Activated CD4-positive, alpha-beta T cell treated with anti-CD3 and anti-CD28 coated beads, Interleukin-2, amount 10 ng/mL, durations not matched to agents 24 days and 14 days (primary cell): Measurements from ENCODE around the gene CAPN15. TPM values are rescaled to one million over a fixed set of nuclear protein-coding genes. Genes with fewer than 3 reads are reported as not detected.
"Not testable (repeated sequence)": the region's sequence is repeated elsewhere in the genome, so short reads cannot be mapped to it uniquely, and the experiment has no call there.

ENCODE experiments used
- DNase-seq: peaks from one replicate; pipeline ENCODE4 v3.0.0; 2022
- H3K27ac Mint-ChIP-seq: one replicate; pipeline ENCODE4 v1.8.0; 2022; ENCODE audit warnings: mild to moderate bottlenecking, mixed read lengths
- H3K27me3 Mint-ChIP-seq: one replicate; pipeline ENCODE4 v1.8.0; 2022; ENCODE audit warnings: mixed read lengths
- H3K36me3 Mint-ChIP-seq: one replicate; pipeline ENCODE4 v1.8.0; 2022; ENCODE audit warnings: low read depth, mild to moderate bottlenecking, mixed read lengths
- H3K4me1 Mint-ChIP-seq: one replicate; pipeline ENCODE4 v1.8.0; 2021; ENCODE audit warnings: mixed read lengths
- H3K4me3 Mint-ChIP-seq: one replicate; pipeline ENCODE4 v1.8.0; 2022; ENCODE audit warnings: mild to moderate bottlenecking, moderate library complexity, mixed read lengths
- H3K9me3 Mint-ChIP-seq: one replicate; pipeline ENCODE4 v1.8.0; 2021; ENCODE audit warnings: mixed read lengths
- intact Hi-C: fragments of 100-400 bp; cut with micrococcal nuclease; formaldehyde crosslinking; loops from one replicate; pipeline ENCODE4 v1.15.1; 2023
- total RNA-seq: library from RNA; stranded (reverse); gene quantifications from 2 replicates; pipeline ENCODE4 v1.2.3, GENCODE V29; 2022

CAPN15 gene
- total RNA-seq, result 121 and 124 TPM in 2 replicates

DNA sequence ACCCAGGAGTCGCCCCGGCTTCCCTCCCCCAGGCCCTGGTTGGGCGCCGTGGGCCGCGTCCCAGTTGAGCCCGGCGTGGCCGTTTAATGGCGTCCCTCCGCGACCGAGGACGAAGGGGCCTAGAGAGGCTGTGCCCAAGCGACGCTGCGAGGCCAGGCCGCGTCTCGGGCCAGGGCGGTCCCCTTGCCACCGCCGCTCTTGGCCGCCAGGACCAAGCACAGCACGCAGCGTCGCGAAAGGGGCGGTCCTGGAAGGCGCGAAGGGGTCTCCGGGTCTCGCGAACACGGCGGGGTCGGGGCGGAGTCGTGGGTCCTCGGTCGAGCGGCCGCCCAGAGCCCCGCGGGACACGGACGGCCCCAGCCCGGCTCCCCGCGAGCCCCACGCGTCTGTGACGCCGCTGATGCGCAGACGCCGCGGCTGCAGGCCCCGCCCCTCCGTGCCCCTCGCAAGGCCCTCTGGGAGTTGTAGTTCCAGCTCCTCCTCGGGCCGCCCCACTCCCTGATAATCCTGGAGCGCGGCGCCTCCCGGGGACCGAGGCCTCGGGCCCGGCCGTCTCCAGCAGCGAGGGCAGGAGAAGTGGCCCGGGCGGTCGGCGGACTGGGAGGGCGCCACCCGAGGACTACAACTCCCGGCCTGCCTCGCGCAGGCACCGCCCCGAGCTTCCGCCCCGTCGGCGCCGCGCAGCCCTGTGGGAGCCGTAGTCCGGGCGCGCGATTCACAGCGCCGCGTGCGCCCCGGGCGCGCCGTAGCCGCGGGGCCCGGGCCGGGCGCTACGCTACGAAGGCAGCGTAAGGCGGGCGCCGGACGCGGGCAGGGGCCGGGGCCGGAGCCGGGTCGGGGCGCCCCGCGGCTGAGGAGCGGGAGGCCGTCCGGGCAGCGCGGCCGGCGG lies at the start of gene CAPN15:
Gene CAPN15, plus strand, starts transcription at position 698 of the 889 bp plus-strand sequence. CDS start 19,127 bp downstream, outside the sequence.
- intact Hi-C loops, result loop anchor here (1.0 to 2.0 kb wide), 3 partner anchors 40 to 109 kb away; partner anchors contain the start of genes METTL26 and NHLRC4
- peak within 1 kb of the TSS; percentile 94 for H3K4me3 Mint-ChIP-seq
- peak within 1 kb of the TSS; percentile 95 for H3K27ac Mint-ChIP-seq
- peaks cover 12% of the 10 kb centered on the region for H3K36me3 Mint-ChIP-seq
- no peaks in the 10 kb centered on the region for H3K9me3 Mint-ChIP-seq
- peak; percentile 96 for DNase-seq
- H3K27me3 Mint-ChIP-seq, result no peaks in the 10 kb centered on the region
- peaks cover 18% of the 10 kb centered on the region for H3K4me1 Mint-ChIP-seq

DNA sequence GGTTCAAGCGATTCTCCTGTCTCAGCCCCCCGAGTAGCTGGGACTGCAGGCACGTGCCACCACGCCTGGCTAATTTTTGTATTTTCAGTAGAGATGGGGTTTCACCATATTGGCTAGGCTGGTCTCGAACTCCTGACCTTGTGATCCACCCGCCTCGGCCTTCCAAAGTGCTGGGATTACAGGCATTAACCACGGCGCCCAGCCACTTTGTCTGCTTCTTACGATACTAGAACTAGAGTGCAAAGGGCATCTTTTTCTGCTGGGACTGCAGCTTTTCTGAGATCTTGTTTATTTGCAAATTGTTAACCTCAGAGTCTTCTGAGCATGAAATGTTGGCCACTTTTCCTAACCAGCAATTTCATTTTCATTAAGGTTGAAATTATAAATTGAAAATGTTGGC lies 49.2 kb upstream of the CAPN15 start:
- H3K9me3 Mint-ChIP-seq, H3K27ac Mint-ChIP-seq, H3K36me3 Mint-ChIP-seq, intact Hi-C loops, DNase-seq, H3K27me3 Mint-ChIP-seq, H3K4me3 Mint-ChIP-seq, H3K4me1 Mint-ChIP-seq: not testable (repeated sequence)

GRCh38 chr16:482468-483185 lies 44.9 kb upstream of the CAPN15 start:
- intact Hi-C loops, result no loop called here
- no peak overlapping the region for H3K4me3 Mint-ChIP-seq
- no peaks in the 10 kb centered on the region for H3K36me3 Mint-ChIP-seq
- DNase-seq, result no peak
- no peaks in the 10 kb centered on the region for H3K4me1 Mint-ChIP-seq
- H3K9me3 Mint-ChIP-seq, result no peaks in the 10 kb centered on the region
- H3K27ac Mint-ChIP-seq, result no peak overlapping the region
- no peaks in the 10 kb centered on the region for H3K27me3 Mint-ChIP-seq

GRCh38 chr16:483341-484075 lies 44.0 kb upstream of the CAPN15 start:
- Mint-ChIP-seq H3K9me3 (no peaks in the 10 kb centered on the region), H3K4me3 (no peak overlapping the region), H3K27ac (no peak overlapping the region), H3K27me3 (no peaks in the 10 kb centered on the region), H3K36me3 (no peaks in the 10 kb centered on the region), H3K4me1 (no peaks in the 10 kb centered on the region)
- no peak for DNase-seq
- intact Hi-C loops, result no loop called here

DNA sequence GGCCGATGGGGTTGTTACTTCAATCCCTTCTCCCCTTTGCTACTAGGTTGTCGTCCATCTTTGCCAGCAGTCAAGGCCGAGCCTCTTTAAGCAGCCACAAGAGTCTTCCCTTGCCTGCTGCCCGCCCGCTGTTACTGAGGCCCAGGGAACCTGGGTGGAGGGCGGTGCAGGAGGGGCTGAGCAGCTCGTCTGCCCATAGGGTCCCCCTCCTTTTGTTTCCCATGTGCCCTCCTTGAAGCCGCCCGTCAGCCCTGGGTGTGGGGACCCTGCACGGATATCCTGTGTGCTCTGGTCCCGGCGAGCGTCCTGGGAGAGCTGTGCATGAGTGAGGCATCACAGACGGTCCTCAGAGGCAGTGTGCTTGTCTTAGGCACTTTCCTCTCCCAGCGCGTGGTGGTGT lies 37.9 kb upstream of the CAPN15 start:
- H3K27ac Mint-ChIP-seq, result no peak overlapping the region
- H3K36me3 Mint-ChIP-seq, result peaks cover 2% of the 10 kb centered on the region
- no peaks in the 10 kb centered on the region for H3K27me3 Mint-ChIP-seq
- no peaks in the 10 kb centered on the region for H3K4me1 Mint-ChIP-seq
- intact Hi-C loops, result no loop called here
- no peak for DNase-seq
- no peaks in the 10 kb centered on the region for H3K9me3 Mint-ChIP-seq
- no peak overlapping the region for H3K4me3 Mint-ChIP-seq

- no peaks in the 10 kb centered on the region for H3K9me3 Mint-ChIP-seq
- no peak for DNase-seq
- no peak overlapping the region for H3K27ac Mint-ChIP-seq
- no peaks in the 10 kb centered on the region for H3K27me3 Mint-ChIP-seq
- H3K4me3 Mint-ChIP-seq, result no peak overlapping the region
- intact Hi-C loops, result no loop called here
- H3K4me1 Mint-ChIP-seq, result no peaks in the 10 kb centered on the region
- peaks cover 2% of the 10 kb centered on the region for H3K36me3 Mint-ChIP-seq
Observed at GRCh38 chr16:490768-491167, 36.7 kb upstream of the CAPN15 start.

DNA sequence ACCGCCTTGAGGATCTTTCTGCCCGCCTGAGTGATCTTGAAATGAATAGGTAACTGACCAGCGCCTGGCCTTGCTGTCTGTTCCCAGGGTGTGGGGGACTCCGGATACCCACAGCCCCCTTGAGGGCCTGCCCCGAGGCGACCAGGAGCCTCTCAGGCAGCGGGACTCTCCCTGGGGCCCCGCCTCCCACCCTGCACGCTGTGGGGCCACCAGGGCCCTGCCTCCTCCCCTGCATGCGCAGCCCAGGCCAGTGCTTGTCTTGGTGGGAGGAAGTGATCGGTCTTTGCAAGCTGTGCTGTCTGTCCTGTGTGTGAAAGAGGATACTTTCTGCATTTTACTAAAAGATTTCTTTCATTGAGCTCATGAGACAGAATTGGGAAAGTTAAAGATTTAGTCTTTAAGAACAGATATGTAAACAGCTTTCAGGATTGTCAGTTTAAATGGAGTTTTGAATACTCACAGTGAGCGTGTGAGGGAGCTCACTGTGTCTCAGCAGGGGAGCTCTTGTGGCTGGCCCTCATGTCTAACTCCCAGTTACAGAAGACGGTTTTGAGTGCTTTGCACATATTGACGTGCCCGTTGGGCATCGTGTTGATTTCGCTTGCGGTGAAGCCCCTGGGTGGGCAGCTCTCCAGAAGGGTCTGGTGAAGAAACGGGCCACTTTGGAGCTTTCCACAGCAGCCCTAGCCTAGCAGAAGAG lies 36.1 kb upstream of the CAPN15 start:
- H3K27ac Mint-ChIP-seq, result no peak overlapping the region
- H3K4me3 Mint-ChIP-seq, result no peak overlapping the region
- peaks cover 2% of the 10 kb centered on the region for H3K36me3 Mint-ChIP-seq
- DNase-seq, result no peak
- H3K4me1 Mint-ChIP-seq, result no peaks in the 10 kb centered on the region
- intact Hi-C loops, result no loop called here
- H3K9me3 Mint-ChIP-seq, result no peaks in the 10 kb centered on the region
- H3K27me3 Mint-ChIP-seq, result no peaks in the 10 kb centered on the region

GRCh38 chr16:492211-492875 lies 35.2 kb upstream of the CAPN15 start:
- no peaks in the 10 kb centered on the region for H3K27me3 Mint-ChIP-seq
- H3K36me3 Mint-ChIP-seq, result peaks cover 2% of the 10 kb centered on the region
- H3K27ac Mint-ChIP-seq, result no peak overlapping the region
- no peak for DNase-seq
- no peaks in the 10 kb centered on the region for H3K9me3 Mint-ChIP-seq
- H3K4me3 Mint-ChIP-seq, result no peak overlapping the region
- no peaks in the 10 kb centered on the region for H3K4me1 Mint-ChIP-seq
- intact Hi-C loops, result no loop called here

DNA sequence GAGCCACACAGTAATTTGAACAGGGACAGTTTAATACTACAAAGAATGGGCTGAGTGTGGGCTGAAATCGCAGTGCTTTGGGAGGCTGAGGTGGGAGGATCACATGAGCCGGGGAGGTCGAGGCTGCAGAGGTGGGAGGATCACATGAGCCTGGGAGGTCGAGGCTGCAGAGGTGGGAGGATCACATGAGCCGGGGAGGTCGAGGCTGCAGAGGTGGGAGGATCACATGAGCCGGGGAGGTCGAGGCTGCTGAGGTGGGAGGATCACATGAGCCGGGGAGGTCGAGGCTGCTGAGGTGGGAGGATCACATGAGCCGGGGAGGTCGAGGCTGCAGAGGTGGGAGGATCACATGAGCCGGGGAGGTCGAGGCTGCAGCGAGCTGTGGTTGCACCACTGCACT lies 32.8 kb upstream of the CAPN15 start:
- H3K27ac Mint-ChIP-seq, H3K27me3 Mint-ChIP-seq, H3K9me3 Mint-ChIP-seq, H3K4me1 Mint-ChIP-seq, DNase-seq, intact Hi-C loops, H3K36me3 Mint-ChIP-seq, H3K4me3 Mint-ChIP-seq: not testable (repeated sequence)

DNA sequence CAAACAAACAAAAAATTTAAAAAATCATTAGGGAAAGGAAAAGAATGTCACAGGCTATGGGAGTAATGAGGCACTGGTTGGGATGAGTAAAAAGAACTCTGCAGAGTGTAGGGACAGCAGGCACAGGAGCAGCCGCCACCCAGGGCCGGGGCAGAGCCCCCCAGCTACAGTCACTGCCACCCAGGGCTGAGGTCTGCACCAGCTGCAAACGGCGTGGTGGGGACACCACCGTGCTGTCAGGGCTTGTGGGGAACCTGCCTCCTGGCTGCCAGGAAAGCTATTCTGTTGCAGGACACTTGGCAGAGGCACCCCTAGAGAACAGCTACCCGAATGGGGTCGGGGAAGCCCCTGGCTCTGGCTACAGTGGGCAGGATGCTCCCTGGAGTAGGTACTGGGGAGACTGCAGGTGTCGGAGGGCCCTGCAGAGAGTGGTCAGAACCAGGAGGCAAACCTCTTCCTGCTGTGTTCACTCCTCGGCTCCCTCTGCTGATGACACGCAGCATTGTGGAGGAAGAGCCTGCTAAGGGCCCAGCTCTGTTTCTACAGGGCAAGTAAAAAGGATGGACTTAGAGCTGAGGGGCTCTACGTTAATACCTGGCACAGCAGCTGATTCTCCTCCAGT lies 32.3 kb upstream of the CAPN15 start:
- H3K27me3 Mint-ChIP-seq, result no peaks in the 10 kb centered on the region
- no peak overlapping the region for H3K27ac Mint-ChIP-seq
- no peaks in the 10 kb centered on the region for H3K4me1 Mint-ChIP-seq
- H3K9me3 Mint-ChIP-seq, result no peaks in the 10 kb centered on the region
- H3K4me3 Mint-ChIP-seq, result no peak overlapping the region
- intact Hi-C loops, result no loop called here
- peaks cover 2% of the 10 kb centered on the region for H3K36me3 Mint-ChIP-seq
- DNase-seq, result peak; percentile 78

DNA sequence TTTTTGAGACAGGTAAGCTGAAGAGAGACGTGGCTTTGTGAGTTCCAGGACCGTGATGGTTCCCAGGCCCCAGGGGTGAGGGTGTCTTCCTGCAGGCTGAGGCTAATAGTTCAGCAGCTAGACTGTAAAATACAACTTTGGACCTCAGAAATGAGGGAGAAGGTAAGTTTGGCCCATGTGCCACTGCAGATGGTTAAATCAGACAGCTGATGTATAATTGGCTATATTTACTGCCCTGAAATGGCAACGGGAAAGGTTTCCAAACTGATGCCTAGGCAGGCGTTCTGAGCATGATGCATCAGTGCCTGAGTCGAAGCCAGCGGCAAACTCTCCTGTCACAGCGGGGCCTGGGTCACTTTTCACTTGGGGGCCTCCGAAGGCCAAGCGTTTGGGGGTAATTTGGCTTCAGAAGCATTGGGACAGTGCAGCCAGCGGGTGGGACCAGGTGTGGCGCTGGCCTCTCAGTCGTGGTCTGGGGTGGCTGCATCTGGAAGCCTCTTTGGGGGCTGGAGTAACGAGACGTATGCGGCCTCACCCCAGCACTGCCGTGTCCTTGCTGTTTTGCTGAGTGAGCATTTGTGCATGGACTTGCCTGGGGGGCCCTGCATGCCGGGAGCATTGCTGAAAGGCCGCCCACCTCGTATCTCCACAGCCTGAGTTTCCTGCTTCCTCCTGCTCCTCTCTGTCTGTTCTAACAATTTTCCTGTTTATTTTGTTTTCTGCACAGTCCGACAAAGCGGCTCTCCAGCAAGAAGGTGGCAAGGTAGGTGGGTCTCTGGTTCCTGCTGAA lies 31.2 kb upstream of the CAPN15 start:
- Mint-ChIP-seq H3K9me3 (no peaks in the 10 kb centered on the region), H3K27me3 (no peaks in the 10 kb centered on the region), H3K4me1 (no peaks in the 10 kb centered on the region), H3K36me3 (peaks cover 2% of the 10 kb centered on the region), H3K27ac (no peak overlapping the region), H3K4me3 (no peak overlapping the region)
- intact Hi-C loops, result no loop called here
- DNase-seq, result no peak

- no peak overlapping the region for H3K4me3 Mint-ChIP-seq
- peaks cover 2% of the 10 kb centered on the region for H3K36me3 Mint-ChIP-seq
- intact Hi-C loops, result no loop called here
- H3K4me1 Mint-ChIP-seq, result no peaks in the 10 kb centered on the region
- no peaks in the 10 kb centered on the region for H3K9me3 Mint-ChIP-seq
- H3K27ac Mint-ChIP-seq, result no peak overlapping the region
- DNase-seq, result no peak
- H3K27me3 Mint-ChIP-seq, result no peaks in the 10 kb centered on the region
Observed at GRCh38 chr16:497258-497657, 30.3 kb upstream of the CAPN15 start.
